SK-N-SH (cell line): ENCODE measurements around the gene POGK. TPM values are rescaled to one million over a fixed set of nuclear protein-coding genes. Genes with fewer than 3 reads are reported as not detected.

Experiments used
- CTCF ChIA-PET: fragments of 300-600, 350-600 bp; formaldehyde crosslinking; extraction: SDS; loops from one replicate; lab custom pipeline; 2021; lab: Yijun Ruan, JAX
- POLR2A ChIA-PET: fragments of 350-600 bp; sonication (Branson Sonifier 250); formaldehyde crosslinking; extraction: SDS; loops from one replicate; lab custom pipeline; 2020; ENCODE audit warnings: antibody characterized with exemption, inconsistent platforms; lab: Yijun Ruan, JAX
- DNase-seq: peaks from one replicate; pipeline ENCODE4 v3.0.0; 2012
- H2AFZ ChIP-seq: fragments of 200-600 bp; sonication (generic); 2 replicates; pipeline ENCODE4 v1.8.1; 2016; ENCODE audit warnings: antibody characterized with exemption, mild to moderate bottlenecking, low read depth
- H3F3A ChIP-seq: fragments of 200-600 bp; sonication (generic); replicated peaks from 2 replicates; pipeline ENCODE3; 2016; ENCODE audit warnings: antibody characterized with exemption, mild to moderate bottlenecking; ENCODE audit not compliant: insufficient read depth
- H3K27ac ChIP-seq, 2 experiments: fragments of 200-500 bp in 1 of 2; fragments of 200-600 bp in 1 of 2; sonication (Bioruptor generic) in 1 of 2; sonication (generic), shearing (Covaris generic) in 1 of 2; 2 replicates each; pipeline versions ENCODE4 v1.5.1 to v1.6.1; 2014 to 2016; ENCODE audit warnings: low read depth in 2 of 2, inconsistent platforms in 1 of 2, low read length in 1 of 2, mild to moderate bottlenecking in 1 of 2, mixed read lengths in 1 of 2
- H3K27me3 ChIP-seq: fragments of 200-600 bp; sonication (generic), shearing (Covaris generic); 2 replicates; pipeline ENCODE4 v1.6.1; 2016; ENCODE audit warnings: mixed run types; ENCODE audit not compliant: insufficient read depth
- H3K36me3 ChIP-seq, 2 experiments: fragments of 200-500 bp in 1 of 2; fragments of 200-600 bp in 1 of 2; sonication (Bioruptor generic) in 1 of 2; sonication (generic) in 1 of 2; replicated peaks in 1 of 2; 2 replicates each; pipeline versions ENCODE3 to v1.5.1; 2014 to 2016; ENCODE audit warnings: low read length in 1 of 2, mild to moderate bottlenecking in 1 of 2; ENCODE audit not compliant: insufficient read depth in 2 of 2, control insufficient read depth in 1 of 2
- H3K4me1 ChIP-seq, 2 experiments: fragments of 200-500 bp in 1 of 2; fragments of 200-600 bp in 1 of 2; sonication (Bioruptor generic) in 1 of 2; sonication (generic), shearing (Covaris generic) in 1 of 2; 2 replicates each; pipeline versions ENCODE4 v1.5.1 to v1.6.1; 2014 to 2016; ENCODE audit warnings: low read depth in 1 of 2, low read length in 1 of 2, mixed run types in 1 of 2; ENCODE audit not compliant: insufficient read depth in 2 of 2, control insufficient read depth in 1 of 2
- H3K4me2 ChIP-seq: fragments of 200-600 bp; sonication (generic), shearing (Covaris generic); 2 replicates; pipeline ENCODE4 v1.6.1; 2017; ENCODE audit warnings: mixed run types
- H3K4me3 ChIP-seq, 2 experiments: fragments of 200-500 bp in 1 of 2; fragments of 200-600 bp in 1 of 2; sonication (Bioruptor generic) in 1 of 2; sonication (generic), shearing (Covaris generic) in 1 of 2; 2 replicates each; pipeline versions ENCODE4 v1.5.1 to v1.8.1; 2014 to 2016; ENCODE audit warnings: low read depth in 2 of 2, inconsistent platforms in 1 of 2, low read length in 1 of 2, mild to moderate bottlenecking in 1 of 2, mixed read lengths in 1 of 2, moderate library complexity in 1 of 2
- H3K79me2 ChIP-seq: fragments of 200-600 bp; sonication (generic); 2 replicates; pipeline ENCODE4 v1.8.1; 2017; ENCODE audit warnings: mild to moderate bottlenecking; ENCODE audit not compliant: insufficient read depth
- H3K9ac ChIP-seq: fragments of 200-600 bp; sonication (generic); 2 replicates; pipeline ENCODE4 v1.6.1; 2017; ENCODE audit warnings: mixed run types
- H3K9me2 ChIP-seq: fragments of 200-600 bp; sonication (generic); 2 replicates; pipeline ENCODE4 v1.6.1; 2017; ENCODE audit warnings: mixed run types
- H3K9me3 ChIP-seq: fragments of 200-600 bp; sonication (generic); 2 replicates; pipeline ENCODE4 v1.6.1; 2017; ENCODE audit warnings: mixed run types, mild to moderate bottlenecking, moderate library complexity
- H4K20me1 ChIP-seq: fragments of 200-600 bp; sonication (generic); 2 replicates; pipeline ENCODE4 v1.6.1; 2017; ENCODE audit warnings: mild to moderate bottlenecking, mixed run types; ENCODE audit not compliant: insufficient read depth
- CHD2 ChIP-seq: fragments of 150-350 bp; IDR thresholded peaks from 2 replicates; pipeline ENCODE4 v1.6.1; 2018; ENCODE audit warnings: low read length; ENCODE audit not compliant: partially characterized antibody
- EP300 ChIP-seq, 2 experiments: IDR thresholded peaks; 2 replicates each; pipeline versions ENCODE4 v1.4.0 to v1.6.1; 2012; ENCODE audit warnings: borderline replicate concordance in 1 of 2, low read depth in 1 of 2, low read length in 1 of 2
- EZH2phosphoT487 ChIP-seq: fragments of 200-600 bp; sonication (generic); IDR thresholded peaks from 2 replicates; pipeline ENCODE4 v1.6.1; 2017; ENCODE audit warnings: low read depth, mixed run types, mild to moderate bottlenecking, antibody characterized with exemption, moderate library complexity, borderline replicate concordance
- FOSL2 ChIP-seq: IDR thresholded peaks from 2 replicates; pipeline ENCODE4 v1.4.0; 2012; ENCODE audit warnings: low read depth, mild to moderate bottlenecking, moderate library complexity, borderline replicate concordance
- FOXM1 ChIP-seq: IDR thresholded peaks from 2 replicates; pipeline ENCODE4 v1.4.0; 2012; ENCODE audit warnings: low read depth, mild to moderate bottlenecking
- MEF2A ChIP-seq: IDR thresholded peaks from 2 replicates; pipeline ENCODE4 v1.4.0; 2012; ENCODE audit warnings: low read depth, borderline replicate concordance
- NRF1 ChIP-seq: IDR thresholded peaks from 2 replicates; pipeline ENCODE4 v1.6.1; 2012; ENCODE audit warnings: low read depth, mild to moderate bottlenecking, low read length
- PBX3 ChIP-seq: IDR thresholded peaks from 2 replicates; pipeline ENCODE4; 2012
- POLR2AphosphoS5 ChIP-seq: IDR thresholded peaks from 2 replicates; pipeline ENCODE4 v1.6.1; 2012; ENCODE audit warnings: low read depth, low read length
- RAD21 ChIP-seq: IDR thresholded peaks from 2 replicates; pipeline ENCODE4 v1.6.1; 2012; ENCODE audit warnings: mild to moderate bottlenecking, low read length
- TAF1 ChIP-seq: IDR thresholded peaks from 2 replicates; pipeline ENCODE4 v1.6.1; 2012; ENCODE audit warnings: low read depth, mild to moderate bottlenecking, low read length, moderate library complexity, borderline replicate concordance
- TCF12 ChIP-seq: IDR thresholded peaks from 2 replicates; pipeline ENCODE4 v1.4.0; 2012
- TEAD4 ChIP-seq: IDR thresholded peaks from 2 replicates; pipeline ENCODE4 v1.4.0; 2012; ENCODE audit warnings: mild to moderate bottlenecking, borderline replicate concordance; ENCODE audit not compliant: insufficient read depth
- WGBS: methylation state at CpG from one replicate; pipeline ENCODE4 v1.1.6; 2017; ENCODE audit warnings: low lambda C conversion rate; 5-methylcytosine and 5-hydroxymethylcytosine counted together
- polyA plus RNA-seq, 3 experiments: library from polyadenylated mRNA; depleted of rRNA; stranded (reverse); fragments of >200 nt; gene quantifications; 2 replicates each; pipeline ENCODE4 v1.2.3, GENCODE V29; 2012
- TF ChIP-seq, protein P1 (sequence below): fragments of 150-350 bp; IDR thresholded peaks from 2 replicates; pipeline ENCODE4 v1.6.1; 2017; ENCODE audit warnings: antibody characterized with exemption, low read length, low read depth, borderline replicate concordance
- TF ChIP-seq, protein P2 (sequence below): fragments of 200-600 bp; sonication (generic); IDR thresholded peaks from 2 replicates; pipeline ENCODE4 v1.6.1; 2017; ENCODE audit warnings: antibody characterized with exemption, mild to moderate bottlenecking, moderate library complexity
- TF ChIP-seq, protein P3 (sequence below): IDR thresholded peaks from 2 replicates; pipeline ENCODE4 v1.4.0; 2012; ENCODE audit warnings: low read depth, borderline replicate concordance

POGK gene
- polyA plus RNA-seq, 1 of the 3 experiments (the other 2 are of a cell fraction), result 13.9 TPM

- no peak for TF ChIP-seq POLR2AphosphoS5
- TF ChIP-seq EP300 (IDR thresholded peaks at IDR 0.05; ENCODE audit: borderline replicate concordance in 1 of 2, low read depth in 1 of 2, low read length in 1 of 2), result no peak
These were observed 60.5 kb downstream of the POGK start (continued) for GRCh38 chr1:166899769-166900168.

- H3K4me2 ChIP-seq, result no peak overlapping the region
- no peaks in the 10 kb centered on the region for H3F3A ChIP-seq
- no peak overlapping the region for H3K27ac ChIP-seq
- no peak overlapping the region for H2AFZ ChIP-seq
- no peak overlapping the region for H3K4me3 ChIP-seq
- POLR2A ChIA-PET, result no interaction called here
- TF ChIP-seq FOXM1 (no peak), POLR2AphosphoS5 (no peak), NRF1 (no peak), MEF2A (no peak), TAF1 (no peak), FOSL2 (no peak)
- TF ChIP-seq, protein P1, sequence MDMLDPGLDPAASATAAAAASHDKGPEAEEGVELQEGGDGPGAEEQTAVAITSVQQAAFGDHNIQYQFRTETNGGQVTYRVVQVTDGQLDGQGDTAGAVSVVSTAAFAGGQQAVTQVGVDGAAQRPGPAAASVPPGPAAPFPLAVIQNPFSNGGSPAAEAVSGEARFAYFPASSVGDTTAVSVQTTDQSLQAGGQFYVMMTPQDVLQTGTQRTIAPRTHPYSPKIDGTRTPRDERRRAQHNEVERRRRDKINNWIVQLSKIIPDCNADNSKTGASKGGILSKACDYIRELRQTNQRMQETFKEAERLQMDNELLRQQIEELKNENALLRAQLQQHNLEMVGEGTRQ, result no peak
- TF ChIP-seq, protein P2, sequence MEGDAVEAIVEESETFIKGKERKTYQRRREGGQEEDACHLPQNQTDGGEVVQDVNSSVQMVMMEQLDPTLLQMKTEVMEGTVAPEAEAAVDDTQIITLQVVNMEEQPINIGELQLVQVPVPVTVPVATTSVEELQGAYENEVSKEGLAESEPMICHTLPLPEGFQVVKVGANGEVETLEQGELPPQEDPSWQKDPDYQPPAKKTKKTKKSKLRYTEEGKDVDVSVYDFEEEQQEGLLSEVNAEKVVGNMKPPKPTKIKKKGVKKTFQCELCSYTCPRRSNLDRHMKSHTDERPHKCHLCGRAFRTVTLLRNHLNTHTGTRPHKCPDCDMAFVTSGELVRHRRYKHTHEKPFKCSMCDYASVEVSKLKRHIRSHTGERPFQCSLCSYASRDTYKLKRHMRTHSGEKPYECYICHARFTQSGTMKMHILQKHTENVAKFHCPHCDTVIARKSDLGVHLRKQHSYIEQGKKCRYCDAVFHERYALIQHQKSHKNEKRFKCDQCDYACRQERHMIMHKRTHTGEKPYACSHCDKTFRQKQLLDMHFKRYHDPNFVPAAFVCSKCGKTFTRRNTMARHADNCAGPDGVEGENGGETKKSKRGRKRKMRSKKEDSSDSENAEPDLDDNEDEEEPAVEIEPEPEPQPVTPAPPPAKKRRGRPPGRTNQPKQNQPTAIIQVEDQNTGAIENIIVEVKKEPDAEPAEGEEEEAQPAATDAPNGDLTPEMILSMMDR, result no peak
- no peak for DNase-seq
- H3K4me1 ChIP-seq, result no peaks in the 10 kb centered on the region
- no peaks in the 10 kb centered on the region for H3K9me2 ChIP-seq
- H3K36me3 ChIP-seq, result no peaks in the 10 kb centered on the region
- H3K9ac ChIP-seq, result no peak overlapping the region
- no peaks in the 10 kb centered on the region for H4K20me1 ChIP-seq
- 0% methylated on average over 2 of the region's 4 CpGs for WGBS
- H3K79me2 ChIP-seq, result no peaks in the 10 kb centered on the region
- no peaks in the 10 kb centered on the region for H3K9me3 ChIP-seq
- CTCF ChIA-PET, result interaction anchor here (1.2 to 7.8 kb wide), 2 partner anchors 10 to 158 kb away, joined by 9 to 56 read pairs; no protein-coding TSS in a partner anchor
- no peaks in the 10 kb centered on the region for H3K27me3 ChIP-seq
These were observed 61.7 kb downstream of the POGK start for GRCh38 chr1:166900987-166901386.

DNA sequence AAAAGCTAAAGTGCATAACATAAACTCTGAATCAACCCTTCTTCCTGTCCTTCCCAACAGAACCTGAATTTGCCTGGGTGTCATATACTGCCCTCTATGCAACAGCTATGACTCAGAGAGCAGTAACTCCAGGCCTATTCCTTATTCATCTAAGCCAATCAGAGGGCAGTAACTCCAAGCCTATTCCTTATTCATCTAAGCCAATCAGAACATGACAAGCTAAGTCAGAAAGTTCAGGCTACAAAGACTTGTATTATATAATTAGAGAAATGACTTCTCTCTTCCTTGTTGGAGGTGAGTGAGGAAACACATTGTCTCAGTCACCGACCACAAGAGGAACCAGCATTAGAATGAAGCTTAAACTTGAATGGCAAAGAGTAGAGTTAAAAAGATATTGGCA, 63.0 kb downstream of the POGK start:
- 95% methylated on average over 1 of the region's 1 CpG for WGBS
- no peaks in the 10 kb centered on the region for H3F3A ChIP-seq
- H3K4me1 ChIP-seq, result no peaks in the 10 kb centered on the region
- H3K4me3 ChIP-seq, result no peak overlapping the region
- no peaks in the 10 kb centered on the region for H3K36me3 ChIP-seq
- no peak overlapping the region for H3K9ac ChIP-seq
- no peak for DNase-seq
- no peak overlapping the region for H3K27ac ChIP-seq
- H3K9me3 ChIP-seq, result no peaks in the 10 kb centered on the region
- ChIA-PET POLR2A (no interaction called here), CTCF (interaction anchor here (7.8 to 22.1 kb wide), 2 partner anchors 9 to 156 kb away, joined by 56 to 769 read pairs; no protein-coding TSS in a partner anchor)
- no peak overlapping the region for H2AFZ ChIP-seq
- no peaks in the 10 kb centered on the region for H3K27me3 ChIP-seq
- no peaks in the 10 kb centered on the region for H4K20me1 ChIP-seq
- no peaks in the 10 kb centered on the region for H3K9me2 ChIP-seq
- H3K79me2 ChIP-seq, result no peaks in the 10 kb centered on the region
- H3K4me2 ChIP-seq, result no peak overlapping the region
- TF ChIP-seq, protein P2, result no peak
- TF ChIP-seq, protein P1, result no peak
- TF ChIP-seq TEAD4, result no peak
- TF ChIP-seq CHD2, result no peak
- no peak for TF ChIP-seq TCF12
- no peak for TF ChIP-seq EZH2phosphoT487
- TF ChIP-seq PBX3, result no peak
- TF ChIP-seq, protein P3, sequence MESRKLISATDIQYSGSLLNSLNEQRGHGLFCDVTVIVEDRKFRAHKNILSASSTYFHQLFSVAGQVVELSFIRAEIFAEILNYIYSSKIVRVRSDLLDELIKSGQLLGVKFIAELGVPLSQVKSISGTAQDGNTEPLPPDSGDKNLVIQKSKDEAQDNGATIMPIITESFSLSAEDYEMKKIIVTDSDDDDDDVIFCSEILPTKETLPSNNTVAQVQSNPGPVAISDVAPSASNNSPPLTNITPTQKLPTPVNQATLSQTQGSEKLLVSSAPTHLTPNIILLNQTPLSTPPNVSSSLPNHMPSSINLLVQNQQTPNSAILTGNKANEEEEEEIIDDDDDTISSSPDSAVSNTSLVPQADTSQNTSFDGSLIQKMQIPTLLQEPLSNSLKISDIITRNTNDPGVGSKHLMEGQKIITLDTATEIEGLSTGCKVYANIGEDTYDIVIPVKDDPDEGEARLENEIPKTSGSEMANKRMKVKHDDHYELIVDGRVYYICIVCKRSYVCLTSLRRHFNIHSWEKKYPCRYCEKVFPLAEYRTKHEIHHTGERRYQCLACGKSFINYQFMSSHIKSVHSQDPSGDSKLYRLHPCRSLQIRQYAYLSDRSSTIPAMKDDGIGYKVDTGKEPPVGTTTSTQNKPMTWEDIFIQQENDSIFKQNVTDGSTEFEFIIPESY, result no peak
- TF ChIP-seq RAD21, result no peak
- TF ChIP-seq FOSL2, result no peak
